ENCODE results near the gene HCN2.
A peak's percentile ranks its signal among the peaks of the same experiment; 100 is the strongest.
"Not testable (repeated sequence)": the region's sequence is repeated elsewhere in the genome, so short reads cannot be mapped to it uniquely, and the experiment has no call there.

The HCN2 gene

GRCh38 chr19:571566-571974 is 18.1 kb upstream of the HCN2 start:
- peak in 2 of 5 experiments; percentile 19 to 47 for DNase-seq

- DNase-seq: peak; percentile 96 to 99 (median 98)
These were observed 17.4 kb upstream of the HCN2 start, which contains the start of gene BSG for GRCh38 chr19:572140-572742. TSS of gene BSG (plus strand) at chr19:572596. CDS start at chr19:572635, 39 bp downstream.

- DNase-seq: peak in 1 of 5 experiments; percentile 29
These were observed 16.8 kb upstream of the HCN2 start for GRCh38 chr19:572743-573518.

GRCh38 chr19:573519-573825 is 16.2 kb upstream of the HCN2 start:
- DNase-seq: no peak

- DNase-seq: peak in 1 of 5 experiments; percentile 25
These were observed 14.8 kb upstream of the HCN2 start for GRCh38 chr19:574658-575526.

GRCh38 chr19:575527-576506 is 13.9 kb upstream of the HCN2 start:
- no peak for DNase-seq

- no peak for DNase-seq
These were observed 12.8 kb upstream of the HCN2 start for GRCh38 chr19:576768-577438.

GRCh38 chr19:577439-578392 is 12.0 kb upstream of the HCN2 start:
- DNase-seq: no peak

- DNase-seq: no peak
These were observed 10.4 kb upstream of the HCN2 start for GRCh38 chr19:579111-579841.

- DNase-seq: no peak
These were observed 9.9 kb upstream of the HCN2 start for GRCh38 chr19:579842-580155.

GRCh38 chr19:580274-580835 is 9.3 kb upstream of the HCN2 start:
- no peak for DNase-seq

- no peak for DNase-seq
These were observed 8.1 kb upstream of the HCN2 start for GRCh38 chr19:581399-582111.

- no peak for DNase-seq
These were observed 7.0 kb upstream of the HCN2 start for GRCh38 chr19:582497-583197.

- no peak for DNase-seq
These were observed 6.3 kb upstream of the HCN2 start for GRCh38 chr19:583198-583967.

- no peak for DNase-seq
These were observed 5.8 kb upstream of the HCN2 start for GRCh38 chr19:583968-584239.

GRCh38 chr19:584240-585001 is 5.3 kb upstream of the HCN2 start:
- peak; percentile 41 to 62 (median 46) for DNase-seq

GRCh38 chr19:585146-585545 is 4.5 kb upstream of the HCN2 start:
- not testable (repeated sequence) for DNase-seq
